Measurements from ENCODE around the gene SOX5.

DNA sequence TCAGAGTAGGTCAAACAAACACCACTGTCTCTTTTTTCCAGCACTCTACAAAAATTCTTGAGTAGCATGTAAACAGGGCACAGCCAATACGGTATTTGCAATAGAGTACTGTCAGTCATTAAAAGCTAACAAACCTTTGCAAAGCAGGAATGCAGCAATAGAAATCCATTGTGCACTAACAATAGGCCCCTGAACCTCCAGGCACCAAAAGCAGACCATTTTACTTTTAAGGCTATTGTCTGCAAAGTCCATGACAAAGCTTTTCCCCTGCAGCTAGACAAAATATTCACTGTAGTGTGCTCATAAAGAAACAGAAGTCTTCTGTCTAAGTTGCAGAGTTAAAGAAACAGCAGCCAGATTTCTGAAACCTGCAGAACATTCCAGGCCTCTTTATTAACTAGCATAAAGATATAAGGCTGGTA is 191.9 kb downstream of the SOX5 start:
- TF ChIP-seq CTCF (IDR thresholded peaks at IDR 0.05 in 2 of 3, conservative IDR thresholded peaks at IDR 0.05 in 1 of 3; ENCODE audit: borderline replicate concordance in 1 of 3, insufficient read depth in 1 of 3, low read depth in 2 of 3, low read length in 2 of 3), result no peak
- no peak for TF ChIP-seq EGR1 (IDR thresholded peaks at IDR 0.05; ENCODE audit: low read depth)
- TF ChIP-seq POLR2A (IDR thresholded peaks at IDR 0.05; ENCODE audit: borderline replicate concordance, extremely low read depth, insufficient read depth, insufficient read length), result no peak
